Mesothelial cell of epicardium (in vitro differentiated cells): ENCODE data around the gene ID1. TPM values are rescaled to one million over a fixed set of nuclear protein-coding genes. Genes with fewer than 3 reads are reported as not detected.
A peak's percentile ranks its signal among the peaks of the same experiment; 100 is the strongest.
"Not testable (repeated sequence)": the region's sequence is repeated elsewhere in the genome, so short reads cannot be mapped to it uniquely, and the experiment has no call there.

Source experiments
- DNase-seq, 2 experiments: peaks; one replicate each; pipeline ENCODE4 v3.0.0; 2021; ENCODE audit warnings: low spot score in 2 of 2; ENCODE audit not compliant: unreplicated experiment in 2 of 2
- H3K27ac Mint-ChIP-seq: 2 replicates; pipeline ENCODE4 v1.8.0; 2021; ENCODE audit warnings: mixed read lengths
- H3K27me3 Mint-ChIP-seq: 2 replicates; pipeline ENCODE4 v1.8.0; 2021; ENCODE audit warnings: low read depth, mixed read lengths
- H3K36me3 Mint-ChIP-seq: 2 replicates; pipeline ENCODE4 v1.8.0; 2021; ENCODE audit warnings: mixed read lengths
- H3K4me1 Mint-ChIP-seq: 2 replicates; pipeline ENCODE4 v1.8.0; 2021; ENCODE audit warnings: mixed read lengths
- H3K4me3 Mint-ChIP-seq: 2 replicates; pipeline ENCODE4 v1.8.0; 2021; ENCODE audit warnings: mild to moderate bottlenecking, moderate library complexity, mixed read lengths
- H3K9me3 Mint-ChIP-seq: 2 replicates; pipeline ENCODE4 v1.8.0; 2021; ENCODE audit warnings: mixed read lengths
- CTCF ChIP-seq: fragments of 200-600 bp; sonication (generic); IDR thresholded peaks from one replicate; pipeline ENCODE4 v1.5.0; 2021; ENCODE audit warnings: antibody characterized with exemption; ENCODE audit not compliant: unreplicated experiment
- total RNA-seq: library from RNA; stranded (reverse); gene quantifications from 3 replicates; pipeline ENCODE4 v1.2.1, GENCODE V29; 2021

The ID1 gene
- total RNA-seq, 1 donor from 2014 or later: 374 TPM

GRCh38 chr20:31595380-31595653 lies 9.8 kb upstream of the ID1 start:
- Mint-ChIP-seq H3K9me3 (no peaks in the 10 kb centered on the region), H3K4me3 (no peak overlapping the region), H3K27me3 (no peaks in the 10 kb centered on the region), H3K27ac (peak overlapping the region; percentile 94), H3K36me3 (no peaks in the 10 kb centered on the region), H3K4me1 (peaks cover 25% of the 10 kb centered on the region)
- no peak for TF ChIP-seq CTCF
- no peak for DNase-seq

GRCh38 chr20:31595654-31596411 lies 9.3 kb upstream of the ID1 start:
- no peak overlapping the region for H3K4me3 Mint-ChIP-seq
- TF ChIP-seq CTCF: no peak
- peak in 1 of 2 experiments; percentile 55 for DNase-seq
- no peaks in the 10 kb centered on the region for H3K27me3 Mint-ChIP-seq
- H3K4me1 Mint-ChIP-seq: peaks cover 25% of the 10 kb centered on the region
- no peaks in the 10 kb centered on the region for H3K9me3 Mint-ChIP-seq
- H3K36me3 Mint-ChIP-seq: no peaks in the 10 kb centered on the region
- peak overlapping the region; percentile 94 for H3K27ac Mint-ChIP-seq

GRCh38 chr20:31596412-31596715 lies 8.7 kb upstream of the ID1 start:
- not testable (repeated sequence) for H3K9me3 Mint-ChIP-seq, H3K4me3 Mint-ChIP-seq, H3K27me3 Mint-ChIP-seq, DNase-seq, H3K36me3 Mint-ChIP-seq
- Mint-ChIP-seq H3K4me1 (peaks cover 25% of the 10 kb centered on the region), H3K27ac (peak overlapping the region; percentile 94)

- DNase-seq: no peak
- Mint-ChIP-seq H3K4me3 (no peak overlapping the region), H3K27me3 (no peaks in the 10 kb centered on the region), H3K4me1 (peaks cover 25% of the 10 kb centered on the region), H3K9me3 (no peaks in the 10 kb centered on the region), H3K27ac (peak overlapping the region; percentile 87), H3K36me3 (no peaks in the 10 kb centered on the region)
- TF ChIP-seq CTCF: no peak
Observed at GRCh38 chr20:31596831-31597480, 8.1 kb upstream of the ID1 start.

GRCh38 chr20:31597481-31597855 lies 7.6 kb upstream of the ID1 start:
- H3K27me3 Mint-ChIP-seq: no peaks in the 10 kb centered on the region
- DNase-seq: no peak
- H3K9me3 Mint-ChIP-seq: no peaks in the 10 kb centered on the region
- H3K27ac Mint-ChIP-seq: peak overlapping the region; percentile 87
- no peak for TF ChIP-seq CTCF
- H3K36me3 Mint-ChIP-seq: no peaks in the 10 kb centered on the region
- no peak overlapping the region for H3K4me3 Mint-ChIP-seq
- H3K4me1 Mint-ChIP-seq: peaks cover 27% of the 10 kb centered on the region

GRCh38 chr20:31602431-31602778 lies 2.7 kb upstream of the ID1 start:
- H3K27me3 Mint-ChIP-seq: no peaks in the 10 kb centered on the region
- no peak for DNase-seq
- H3K4me1 Mint-ChIP-seq: peaks cover 25% of the 10 kb centered on the region
- no peak for TF ChIP-seq CTCF
- H3K9me3 Mint-ChIP-seq: no peaks in the 10 kb centered on the region
- peaks cover 13% of the 10 kb centered on the region for H3K36me3 Mint-ChIP-seq
- H3K4me3 Mint-ChIP-seq: no peak overlapping the region
- peak overlapping the region; percentile 100 for H3K27ac Mint-ChIP-seq
